ENCODE measurements around the gene MME.
"Not testable (repeated sequence)": the region's sequence is repeated elsewhere in the genome, so short reads cannot be mapped to it uniquely, and the experiment has no call there.

Gene MME

DNA sequence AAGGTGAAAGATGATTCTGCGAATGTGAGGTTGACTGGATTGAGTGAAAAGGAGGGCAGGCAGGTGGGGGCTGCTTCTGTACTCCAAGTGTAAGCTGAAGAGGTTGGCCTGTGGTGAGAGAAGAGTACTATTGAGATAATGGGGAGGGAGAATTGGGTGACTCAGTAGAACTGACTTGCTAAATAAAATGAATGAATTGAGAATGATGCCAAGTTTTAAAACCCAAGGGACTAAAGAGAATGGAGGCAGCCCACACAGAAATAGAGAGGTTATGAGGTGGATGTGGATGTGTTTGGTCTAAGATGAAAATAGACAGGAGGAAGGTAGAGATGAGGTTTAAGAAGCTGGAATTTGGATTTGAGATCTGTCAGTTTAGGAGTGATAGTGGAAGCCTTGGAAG, 5.9 kb downstream of the MME start:
- no peak for DNase-seq

DNA sequence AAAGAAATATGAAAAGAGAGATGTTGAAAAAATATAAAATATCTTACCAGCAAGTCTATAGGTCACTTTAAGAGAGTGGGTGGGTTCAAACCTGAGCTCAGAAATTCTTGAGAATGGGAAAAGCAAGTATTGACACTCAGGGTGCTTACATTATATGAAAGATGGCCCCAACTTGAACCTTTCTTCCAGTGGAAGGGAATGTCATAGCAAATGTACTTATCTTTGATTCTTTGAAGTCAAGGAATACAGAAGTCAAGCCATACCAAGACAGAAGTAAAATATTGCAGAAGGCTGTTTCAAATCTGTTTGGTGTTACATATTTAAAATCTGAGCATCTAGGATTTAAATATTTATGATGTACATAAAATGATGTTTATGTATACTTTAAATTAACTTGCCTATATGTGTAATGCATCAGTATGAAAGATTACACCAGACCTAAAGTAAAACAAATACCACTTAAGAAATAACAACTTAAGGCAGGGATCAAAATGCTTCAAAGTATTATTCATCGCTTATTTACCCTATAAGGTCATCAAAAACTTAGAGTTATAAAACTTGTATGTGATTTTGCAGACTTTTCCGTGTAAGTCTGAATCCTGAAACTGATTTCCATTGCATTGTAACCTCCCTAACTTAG, 8.7 kb downstream of the MME start:
- DNase-seq = no peak

DNA sequence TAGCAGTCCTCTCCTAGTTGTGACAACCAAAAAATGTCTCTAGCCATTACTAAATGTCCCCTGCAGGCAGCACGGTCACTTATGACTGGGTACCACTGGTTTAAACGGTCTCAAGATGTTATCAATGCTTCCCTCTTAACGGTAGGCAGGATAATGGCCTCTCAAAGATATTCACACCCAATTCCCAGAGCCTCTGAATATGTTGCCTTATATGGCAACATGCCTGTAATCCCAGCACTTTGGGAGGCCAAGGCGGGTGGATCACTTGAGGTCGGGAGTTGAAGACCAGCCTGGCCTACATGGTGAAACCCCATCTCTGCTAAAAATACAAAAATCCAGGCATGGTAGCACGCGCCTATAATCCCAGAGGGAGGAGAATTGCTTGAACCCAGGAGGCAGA, 9.4 kb downstream of the MME start:
- no peak for DNase-seq

DNA sequence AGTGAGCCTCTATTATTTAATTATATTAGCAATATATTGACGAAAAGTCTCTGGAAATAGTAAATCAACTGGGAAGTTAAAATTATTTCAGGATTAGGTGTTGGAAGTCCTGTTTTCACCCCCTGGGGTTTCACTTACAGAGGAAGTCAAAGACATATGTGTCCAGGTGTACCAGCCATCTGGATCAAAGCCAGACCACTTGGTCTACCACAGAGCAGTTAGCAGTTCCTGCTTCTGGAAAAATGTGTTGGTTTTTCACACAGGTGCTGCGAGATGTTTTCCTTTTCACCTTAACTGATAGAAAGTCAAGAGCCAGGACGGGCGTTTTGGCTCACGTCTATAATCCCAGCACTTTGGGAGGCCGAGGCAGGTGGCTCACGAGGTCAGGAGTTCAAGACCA, 13.1 kb downstream of the MME start:
- DNase-seq = no peak

DNA sequence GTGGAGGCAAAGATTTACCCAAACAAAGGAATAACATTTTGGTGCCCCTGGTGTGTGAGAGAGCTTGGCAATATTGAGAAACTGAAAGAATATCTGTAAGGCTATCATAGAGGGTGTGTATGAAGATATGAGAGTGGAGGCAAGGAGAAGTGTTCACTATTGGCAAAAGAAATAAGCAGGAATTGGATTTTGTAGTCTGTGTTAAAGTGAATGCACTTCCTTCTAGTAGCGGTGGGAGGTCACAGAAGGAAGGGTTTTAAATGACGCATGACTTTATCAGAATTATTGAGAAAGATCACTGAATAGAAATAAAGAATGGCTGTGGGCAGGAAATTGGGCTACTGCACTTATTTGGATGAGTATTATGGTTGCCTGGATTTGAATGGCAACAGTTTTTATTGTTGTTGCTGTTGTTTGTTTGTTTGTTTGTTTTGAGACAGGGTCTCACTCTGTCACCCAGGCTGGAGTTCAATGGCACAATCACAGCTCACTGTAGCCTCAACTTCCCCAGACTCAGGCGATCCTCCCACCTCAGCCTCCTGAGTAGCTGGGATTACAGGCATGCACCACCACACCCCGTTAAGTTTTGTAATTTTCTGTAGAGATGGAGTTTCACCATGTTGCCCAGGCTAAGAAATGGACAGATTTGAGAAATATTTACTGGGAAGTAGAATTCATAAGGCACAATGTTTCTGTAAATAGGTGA, 16.3 kb downstream of the MME start:
- DNase-seq = no peak

GRCh38 chr3:155097009-155097349, 16.9 kb downstream of the MME start:
- no peak for DNase-seq

GRCh38 chr3:155101398-155101797, 21.3 kb downstream of the MME start:
- DNase-seq = no peak

DNA sequence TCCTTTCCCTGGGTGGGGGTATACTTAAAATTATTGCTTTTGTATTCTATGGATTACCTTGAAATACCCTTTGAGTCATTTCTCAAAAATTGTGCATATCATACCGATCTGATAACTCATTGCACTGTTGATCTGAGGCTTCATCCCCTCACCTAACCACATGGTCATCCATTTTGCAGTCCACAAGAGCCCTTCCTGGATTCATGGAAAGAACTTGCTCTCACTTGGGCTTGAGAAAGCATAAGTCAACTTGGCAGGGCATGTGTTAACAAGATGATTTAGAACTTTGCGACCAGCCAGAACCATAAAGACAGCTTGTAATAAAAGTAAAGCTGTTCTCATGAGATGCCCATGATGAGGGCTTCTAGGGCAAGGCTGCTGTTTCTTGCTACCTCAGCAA, 22.2 kb downstream of the MME start:
- no peak for DNase-seq

DNA sequence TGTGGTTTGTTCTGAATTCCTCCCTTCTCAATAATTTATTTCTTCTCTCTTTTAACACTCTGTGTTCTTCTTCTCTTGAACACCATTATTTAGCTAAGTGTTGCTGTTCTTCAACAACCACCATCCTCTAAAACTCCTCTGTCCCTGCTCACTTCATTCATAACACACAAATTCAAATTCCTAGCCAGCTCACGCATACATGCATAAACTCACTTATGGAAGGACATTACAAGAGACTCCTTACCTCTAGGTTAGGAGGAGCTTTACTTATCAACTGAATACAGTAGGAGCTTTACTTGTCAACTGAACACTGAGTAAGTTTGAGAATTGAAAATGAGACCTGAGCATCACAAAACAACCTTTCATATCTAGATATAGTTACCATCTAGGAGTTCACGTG, 23.6 kb downstream of the MME start:
- no peak for DNase-seq

DNA sequence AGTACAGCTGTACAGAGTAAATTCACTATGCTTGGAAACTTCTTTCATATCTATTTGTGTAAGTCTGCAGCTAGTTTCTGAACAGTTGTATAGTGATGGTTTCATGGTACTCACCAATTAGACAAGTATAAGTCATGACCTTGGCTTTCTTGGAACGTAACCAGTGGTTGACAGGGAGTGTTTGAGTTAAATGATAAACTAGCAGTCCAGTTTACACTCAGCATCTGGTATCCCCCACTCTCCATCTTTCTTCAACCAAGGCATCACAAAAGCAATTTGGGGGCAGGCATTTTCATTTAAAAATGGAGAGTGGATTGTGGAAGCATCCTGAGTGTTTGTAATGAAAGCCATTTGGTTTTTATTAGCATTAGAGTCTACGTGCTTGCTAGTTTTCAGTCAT, 26.0 kb downstream of the MME start:
- no peak for DNase-seq

DNA sequence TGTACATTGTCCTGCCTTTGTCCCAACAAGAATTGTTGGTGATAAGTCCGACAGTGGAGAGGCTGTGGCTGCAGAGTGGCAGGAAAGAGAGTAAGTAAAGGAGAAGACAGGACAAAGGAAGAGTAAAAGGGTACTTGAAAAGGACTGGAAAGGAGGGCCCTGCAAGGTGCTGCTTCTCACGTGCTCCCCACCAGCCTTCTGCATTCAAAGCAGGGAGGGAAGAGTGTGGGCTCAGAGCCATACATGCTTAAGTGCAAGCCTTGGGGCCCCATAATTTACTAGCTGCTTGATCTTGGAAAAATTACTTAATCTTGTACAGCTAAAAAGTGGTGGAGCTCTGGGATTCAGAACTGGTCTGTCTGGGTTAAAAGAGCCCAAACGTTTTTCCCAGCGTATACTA, 29.9 kb downstream of the MME start:
- no peak for DNase-seq

GRCh38 chr3:155110996-155111901, 31.1 kb downstream of the MME start:
- DNase-seq = no peak

GRCh38 chr3:155111971-155112370, 31.9 kb downstream of the MME start:
- DNase-seq = no peak

DNA sequence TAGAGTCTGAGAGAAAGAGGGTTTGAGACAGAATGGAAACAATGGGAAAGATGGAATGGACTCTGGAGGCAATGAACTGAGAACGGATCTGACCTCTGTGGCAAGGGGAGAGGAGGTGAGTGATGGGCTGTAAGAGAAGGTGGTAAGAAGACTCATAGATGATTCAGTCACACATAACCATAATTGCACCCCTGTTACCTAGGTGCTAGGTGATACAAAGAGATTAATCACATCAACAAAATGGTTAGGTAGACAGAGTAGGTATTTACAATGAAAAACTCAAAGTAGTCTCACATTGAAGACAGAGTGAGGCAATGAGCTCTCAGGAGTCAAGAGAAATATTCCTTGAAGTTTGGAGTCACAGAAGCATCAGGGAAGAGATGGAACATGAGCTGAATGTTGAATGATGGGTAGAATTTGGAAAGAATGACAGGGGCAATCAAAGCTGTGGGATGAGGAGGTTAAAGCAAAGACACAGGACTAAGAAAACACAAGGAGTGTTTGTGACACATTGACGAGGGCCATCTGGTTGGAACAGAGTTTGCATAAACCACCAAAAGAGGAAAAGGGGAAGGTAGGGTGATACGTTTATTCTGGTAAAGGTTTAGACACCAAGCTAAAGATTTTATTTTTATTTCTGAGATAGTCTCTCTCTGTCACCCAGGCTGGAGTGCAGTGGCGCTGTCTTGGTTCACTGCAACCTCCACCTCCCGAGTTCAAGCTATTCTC, 32.7 kb downstream of the MME start:
- DNase-seq = no peak

DNA sequence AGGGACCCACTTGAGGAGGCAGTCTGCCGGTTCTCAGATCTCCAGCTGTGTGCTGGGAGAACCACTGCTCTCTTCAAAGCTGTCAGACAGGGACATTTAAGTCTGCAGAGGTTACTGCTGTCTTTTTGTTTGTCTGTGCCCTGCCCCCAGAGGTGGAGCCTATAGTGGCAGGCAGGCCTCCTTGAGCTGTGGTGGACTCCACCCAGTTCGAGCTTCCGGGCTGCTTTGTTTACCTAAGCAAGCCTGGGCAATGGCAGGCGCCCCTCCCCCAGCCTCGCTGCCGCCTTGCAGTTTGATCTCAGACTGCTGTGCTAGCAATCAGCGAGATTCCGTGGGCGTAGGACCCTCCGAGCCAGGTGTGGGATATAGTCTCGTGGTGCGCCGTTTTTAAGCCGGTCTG, 44.6 kb downstream of the MME start:
- DNase-seq = not testable (repeated sequence)

DNA sequence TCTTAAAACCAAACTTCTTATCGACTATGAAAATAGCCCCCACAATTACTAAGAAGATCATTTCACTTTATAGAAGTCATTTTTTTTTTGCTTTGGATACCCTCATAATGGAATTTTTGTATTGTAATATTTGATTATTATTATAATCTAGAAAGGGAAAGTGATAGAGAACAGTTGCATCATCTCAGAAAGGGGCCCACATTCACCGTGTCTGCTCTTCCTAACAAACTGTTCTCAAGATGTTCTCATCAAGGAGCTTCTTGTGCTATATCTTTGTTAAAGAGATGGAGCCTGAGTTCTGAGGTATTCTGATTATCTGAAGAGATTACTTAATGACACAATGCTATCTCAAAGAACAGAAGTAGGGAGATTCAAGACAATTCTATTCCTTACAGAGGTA, 49.3 kb downstream of the MME start:
- no peak for DNase-seq

GRCh38 chr3:155130001-155130400, 49.9 kb downstream of the MME start:
- no peak for DNase-seq

DNA sequence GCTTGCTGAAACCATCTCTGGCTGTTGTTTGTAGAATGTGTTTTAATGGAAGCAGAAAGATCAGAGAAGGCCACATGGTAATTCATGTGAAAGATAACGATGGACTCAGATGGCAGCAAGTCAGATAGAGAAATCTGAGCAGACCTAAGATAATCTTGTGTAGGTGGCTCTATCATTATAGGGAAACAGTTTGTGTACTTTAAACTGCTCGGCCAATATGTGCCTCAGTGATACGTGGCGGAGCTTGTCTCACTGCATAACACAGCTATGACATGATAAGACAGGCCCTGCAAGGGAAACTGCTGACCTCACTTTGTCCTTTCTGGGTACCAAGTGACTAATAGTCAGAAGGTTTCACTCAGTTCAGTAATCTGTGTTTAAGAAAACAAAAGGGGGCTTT, 51.0 kb downstream of the MME start:
- DNase-seq = no peak

GRCh38 chr3:155134311-155134710, 54.2 kb downstream of the MME start:
- DNase-seq = not testable (repeated sequence)

GRCh38 chr3:155135003-155135402, 54.9 kb downstream of the MME start:
- no peak for DNase-seq

DNA sequence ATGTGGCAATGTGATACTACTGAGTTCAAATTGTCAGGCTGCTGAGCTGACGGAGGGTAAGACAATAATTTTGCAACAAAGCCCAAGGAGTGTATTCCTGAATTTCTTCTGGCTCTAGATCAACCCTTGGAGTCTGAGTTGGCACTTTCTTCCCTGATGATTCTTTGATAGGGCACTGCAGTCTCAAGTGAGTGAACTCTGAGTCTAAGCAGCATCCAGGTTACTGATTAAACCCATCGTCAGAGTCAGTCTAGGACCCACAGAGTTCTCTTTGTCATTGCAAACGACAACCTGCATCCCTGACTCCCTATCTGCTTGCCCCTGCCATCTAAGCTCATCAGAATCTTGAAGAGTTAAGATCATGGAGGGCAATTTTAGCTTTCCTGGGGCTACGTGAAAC, 58.6 kb downstream of the MME start:
- no peak for DNase-seq

DNA sequence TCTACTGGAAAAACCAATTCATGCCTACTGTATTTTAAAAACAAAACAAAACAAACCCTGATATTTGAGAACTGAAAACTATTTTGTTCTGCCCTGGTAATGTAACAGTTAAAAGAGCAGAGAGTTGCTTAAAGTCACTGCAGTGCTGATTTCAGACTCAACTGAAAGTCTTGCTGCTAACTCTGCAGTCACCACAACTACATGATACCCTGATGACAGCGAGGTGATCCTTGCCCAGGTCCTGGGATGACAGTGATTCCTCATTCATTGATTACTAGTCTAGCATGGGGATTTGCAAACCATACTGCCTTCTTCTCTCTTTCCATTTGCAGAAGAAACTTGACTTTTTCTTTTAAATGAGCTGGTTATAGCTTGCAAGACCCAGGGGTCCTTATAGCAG, 67.5 kb downstream of the MME start:
- no peak for DNase-seq

DNA sequence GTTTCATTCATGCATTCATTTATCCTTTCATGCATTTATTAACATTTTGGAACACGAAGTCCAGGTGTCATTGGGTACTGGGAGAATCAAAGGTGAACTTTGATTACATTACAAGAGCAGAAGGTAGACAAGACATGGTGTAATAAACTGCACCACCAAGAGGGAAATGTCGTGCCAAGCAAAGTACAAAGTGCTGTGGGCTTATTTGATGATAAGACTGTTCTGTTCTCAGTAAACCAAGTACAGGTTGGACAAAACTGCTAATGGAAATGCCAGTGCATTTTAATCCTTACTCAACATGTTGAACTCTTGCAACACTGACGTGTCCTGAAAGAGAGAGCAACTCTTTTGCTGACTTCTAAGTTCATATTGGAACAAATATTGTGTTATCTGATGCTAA, 69.4 kb downstream of the MME start:
- no peak for DNase-seq

Data from hippocampal formation (tissue), 2 donors.